HG03575 (cell line): ENCODE measurements around the gene TANGO6.

Experiments
- ATAC-seq: cut with Tn5 transposase; IDR thresholded peaks from one replicate; pipeline ENCODE4 v1.9.1; 2021; ENCODE audit not compliant: unreplicated experiment, insufficient number of reproducible peaks, low FRiP score; ENCODE audit errors: extremely low read depth

TANGO6 gene

GRCh38 chr16:68902003-68902968, 59.0 kb downstream of the TANGO6 start:
- no peak for ATAC-seq

- no peak for ATAC-seq
Measured at GRCh38 chr16:68902969-68903345, 59.6 kb downstream of the TANGO6 start.

- no peak for ATAC-seq
Measured at GRCh38 chr16:68907297-68907696, 64.0 kb downstream of the TANGO6 start.

- ATAC-seq = no peak
Measured at GRCh38 chr16:68907781-68908181, 64.5 kb downstream of the TANGO6 start.

GRCh38 chr16:68909099-68909733, 65.9 kb downstream of the TANGO6 start:
- ATAC-seq = no peak

- ATAC-seq = no peak
Measured at GRCh38 chr16:68910051-68910450, 66.7 kb downstream of the TANGO6 start.

- ATAC-seq = no peak
Measured at GRCh38 chr16:68915589-68915988, 72.3 kb downstream of the TANGO6 start.

- ATAC-seq = no peak
Measured at GRCh38 chr16:68917541-68917940, 74.2 kb downstream of the TANGO6 start.

GRCh38 chr16:68920349-68920748, 77.0 kb downstream of the TANGO6 start:
- ATAC-seq = no peak

GRCh38 chr16:68921637-68922036, 78.3 kb downstream of the TANGO6 start:
- ATAC-seq = no peak

- ATAC-seq = no peak
Measured at GRCh38 chr16:68923116-68923515, 79.8 kb downstream of the TANGO6 start.

GRCh38 chr16:68927018-68927417, 83.7 kb downstream of the TANGO6 start:
- no peak for ATAC-seq

GRCh38 chr16:68931196-68931595, 87.9 kb downstream of the TANGO6 start:
- no peak for ATAC-seq

- ATAC-seq = no peak
Measured at GRCh38 chr16:68934402-68934801, 91.1 kb downstream of the TANGO6 start.

- ATAC-seq = no peak
Measured at GRCh38 chr16:68935008-68935407, 91.7 kb downstream of the TANGO6 start.

- ATAC-seq = no peak
Measured at GRCh38 chr16:68936736-68937631, 93.7 kb downstream of the TANGO6 start.

- ATAC-seq = no peak
Measured at GRCh38 chr16:68939692-68940320, 96.5 kb downstream of the TANGO6 start.

GRCh38 chr16:68940816-68941215, 97.5 kb downstream of the TANGO6 start:
- ATAC-seq = no peak

GRCh38 chr16:68943961-68944360, 100.6 kb downstream of the TANGO6 start:
- no peak for ATAC-seq
